Activated CD8-positive, alpha-beta memory T cell treated with anti-CD3 and anti-CD28 coated beads, Interleukin-2, amount 10 ng/mL, durations not matched to agents 7 days and 5 days (primary cell): ENCODE data around the gene ALPP. TPM values are rescaled to one million over a fixed set of nuclear protein-coding genes. Genes with fewer than 3 reads are reported as not detected.

ENCODE experiments used
- ATAC-seq: fragments of 150-1000 bp; cut with Tn5 transposase; one replicate; pipeline ENCODE4 v1.10.0; 2021; ENCODE audit warnings: moderate library complexity
- CTCF ChIA-PET: fragments of 350-600 bp; sonication (Branson Sonifier 250); formaldehyde crosslinking; loops from one replicate; lab custom pipeline; 2021; ENCODE audit warnings: antibody characterized with exemption; lab: Charles Lee
- DNase-seq: peaks from one replicate; pipeline ENCODE4 v3.0.0-alpha.2; 2020
- H3K27ac Mint-ChIP-seq: one replicate; pipeline ENCODE4 v1.8.0; 2021; ENCODE audit warnings: mild to moderate bottlenecking, mixed read lengths
- H3K27me3 Mint-ChIP-seq: one replicate; pipeline ENCODE4 v1.8.0; 2021; ENCODE audit warnings: mixed read lengths
- H3K36me3 Mint-ChIP-seq: one replicate; pipeline ENCODE4 v1.8.0; 2021; ENCODE audit warnings: mild to moderate bottlenecking, mixed read lengths
- H3K4me1 Mint-ChIP-seq: one replicate; pipeline ENCODE4 v1.8.0; 2021; ENCODE audit warnings: mixed read lengths
- H3K4me3 Mint-ChIP-seq: one replicate; pipeline ENCODE4 v1.8.0; 2021; ENCODE audit warnings: mild to moderate bottlenecking, moderate library complexity, mixed read lengths
- H3K9me3 Mint-ChIP-seq: one replicate; pipeline ENCODE4 v1.8.0; 2022; ENCODE audit warnings: low read depth, mixed read lengths
- total RNA-seq, 2 experiments: library from RNA; stranded (reverse); gene quantifications; one replicate each; pipeline ENCODE4 v1.2.3, GENCODE V29; 2021

ALPP gene
- total RNA-seq, 2 experiments from 2014 or later, result not detected

DNA sequence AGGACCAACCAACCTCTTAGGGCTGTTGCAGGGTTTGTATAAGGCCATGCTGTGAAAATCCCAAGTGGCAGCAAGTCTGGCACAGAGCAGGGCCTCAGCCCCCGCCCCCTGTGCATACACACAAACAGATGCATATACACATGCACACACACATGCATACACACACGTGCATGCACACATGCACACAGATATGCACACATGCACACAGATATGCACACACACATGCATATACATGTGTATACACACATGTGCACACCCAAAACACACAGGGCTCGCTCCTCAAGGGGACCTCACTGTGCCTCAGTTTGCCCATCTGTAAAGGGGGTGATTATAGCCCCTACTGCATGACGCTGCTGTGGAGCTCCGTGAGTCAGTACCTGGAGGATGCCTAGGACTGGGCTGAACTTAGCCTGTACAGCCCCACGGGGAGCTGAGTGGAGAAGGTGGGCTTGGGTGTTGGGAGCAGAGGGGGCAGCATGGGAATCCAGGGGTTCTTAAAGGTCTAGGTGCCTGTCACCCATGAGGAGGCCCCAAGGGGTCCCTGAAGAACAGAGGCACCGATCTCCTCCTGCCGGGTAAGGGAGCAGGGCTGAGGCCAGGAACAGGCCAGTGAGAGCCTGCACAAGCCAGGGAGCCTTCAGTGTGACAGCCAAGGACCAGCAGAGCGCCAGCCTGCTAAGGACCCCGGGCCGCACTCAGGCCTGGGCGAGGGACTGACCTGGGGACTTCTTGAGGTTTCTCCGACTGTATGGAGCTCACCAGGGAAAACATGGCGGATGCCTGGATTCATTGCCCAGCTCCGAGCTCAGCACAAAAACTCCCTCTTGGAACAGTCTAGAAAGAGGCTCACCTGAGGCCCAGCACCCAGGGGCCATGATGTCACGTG, 53.4 kb downstream of the ALPP start:
- no peak overlapping the region for H3K4me3 Mint-ChIP-seq
- H3K36me3 Mint-ChIP-seq, result no peaks in the 10 kb centered on the region
- no peaks in the 10 kb centered on the region for H3K4me1 Mint-ChIP-seq
- no peaks in the 10 kb centered on the region for H3K9me3 Mint-ChIP-seq
- ATAC-seq (no peak), DNase-seq (no peak)
- H3K27me3 Mint-ChIP-seq, result peaks cover 3% of the 10 kb centered on the region
- CTCF ChIA-PET, result interaction anchor here (0.6 kb wide), 1 partner anchor 12 kb away, joined by 3 read pairs; no protein-coding TSS in a partner anchor
- H3K27ac Mint-ChIP-seq, result no peak overlapping the region

Other genes starting within 250 kb of the ALPP start
- not detected for gene ALPG, start 28.1 kb downstream of the ALPP start, total RNA-seq
- gene ALPI, start 77.4 kb downstream of the ALPP start, total RNA-seq, result not detected
- gene ECEL1, start 109.1 kb downstream of the ALPP start, total RNA-seq, result under 1 TPM in 1 of 2 experiments, not detected in 1; 0.21 TPM
- not detected for gene PRSS56, start 141.6 kb downstream of the ALPP start, total RNA-seq
- gene CHRND, start 147.4 kb downstream of the ALPP start, total RNA-seq, result not detected
- gene CHRNG, start 160.9 kb downstream of the ALPP start, total RNA-seq, result not detected
- gene TIGD1, start 171.8 kb downstream of the ALPP start, total RNA-seq, result 1 to 10 TPM; 6.1 to 9.6 TPM
- gene EIF4E2, start 171.9 kb downstream of the ALPP start, total RNA-seq, result 10 to 100 TPM; 59.9 to 81.1 TPM